ENCODE data around the gene PRKCA.

- TF ChIP-seq, protein P1, sequence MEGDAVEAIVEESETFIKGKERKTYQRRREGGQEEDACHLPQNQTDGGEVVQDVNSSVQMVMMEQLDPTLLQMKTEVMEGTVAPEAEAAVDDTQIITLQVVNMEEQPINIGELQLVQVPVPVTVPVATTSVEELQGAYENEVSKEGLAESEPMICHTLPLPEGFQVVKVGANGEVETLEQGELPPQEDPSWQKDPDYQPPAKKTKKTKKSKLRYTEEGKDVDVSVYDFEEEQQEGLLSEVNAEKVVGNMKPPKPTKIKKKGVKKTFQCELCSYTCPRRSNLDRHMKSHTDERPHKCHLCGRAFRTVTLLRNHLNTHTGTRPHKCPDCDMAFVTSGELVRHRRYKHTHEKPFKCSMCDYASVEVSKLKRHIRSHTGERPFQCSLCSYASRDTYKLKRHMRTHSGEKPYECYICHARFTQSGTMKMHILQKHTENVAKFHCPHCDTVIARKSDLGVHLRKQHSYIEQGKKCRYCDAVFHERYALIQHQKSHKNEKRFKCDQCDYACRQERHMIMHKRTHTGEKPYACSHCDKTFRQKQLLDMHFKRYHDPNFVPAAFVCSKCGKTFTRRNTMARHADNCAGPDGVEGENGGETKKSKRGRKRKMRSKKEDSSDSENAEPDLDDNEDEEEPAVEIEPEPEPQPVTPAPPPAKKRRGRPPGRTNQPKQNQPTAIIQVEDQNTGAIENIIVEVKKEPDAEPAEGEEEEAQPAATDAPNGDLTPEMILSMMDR (IDR thresholded peaks at IDR 0.05; ENCODE audit: low read depth, low read length) = no peak
- no peak for TF ChIP-seq EZH2phosphoT487 (IDR thresholded peaks at IDR 0.05; ENCODE audit: low read depth)
Measured at GRCh38 chr17:66760324-66760723, 457.9 kb downstream of the PRKCA start.
